ENCODE results near the gene HSFX2. TPM values are rescaled to one million over a fixed set of nuclear protein-coding genes. Genes with fewer than 3 reads are reported as not detected.
A peak's percentile ranks its signal among the peaks of the same experiment; 100 is the strongest.
"Not testable (repeated sequence)": the region's sequence is repeated elsewhere in the genome, so short reads cannot be mapped to it uniquely, and the experiment has no call there.

The HSFX2 gene
- total RNA-seq, 3 donors from 2014 or later = 0.36 to 1.1 TPM; not detected in 1

DNA sequence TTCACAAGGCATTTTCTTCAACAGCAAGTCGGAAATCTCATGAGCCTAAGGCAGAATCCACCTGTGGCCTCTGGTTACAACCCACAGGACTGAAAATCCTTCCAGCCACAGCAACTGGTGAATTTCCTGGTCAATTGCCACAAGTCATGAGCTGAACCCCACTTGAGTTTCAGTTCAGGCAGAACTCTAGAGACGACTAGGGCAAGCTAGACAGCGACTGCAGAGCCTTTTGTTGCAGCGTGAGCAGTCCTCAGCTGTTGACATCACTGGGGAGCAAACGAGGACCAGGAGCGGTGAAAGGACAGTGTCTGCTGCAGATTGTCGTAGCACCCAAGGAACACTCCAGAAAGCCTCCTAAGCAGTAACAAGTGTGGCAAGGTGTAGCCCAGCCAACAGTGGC, 829 bp upstream of the HSFX2 start:
- H3K9me3 ChIP-seq; DNase-seq; H3K36me3 ChIP-seq (ENCODE audit: low read depth); H3K4me3 ChIP-seq; intact Hi-C loops (cut with DNase I, micrococcal nuclease); H3K4me1 ChIP-seq (ENCODE audit: low read depth); ATAC-seq: not testable (repeated sequence)

DNA sequence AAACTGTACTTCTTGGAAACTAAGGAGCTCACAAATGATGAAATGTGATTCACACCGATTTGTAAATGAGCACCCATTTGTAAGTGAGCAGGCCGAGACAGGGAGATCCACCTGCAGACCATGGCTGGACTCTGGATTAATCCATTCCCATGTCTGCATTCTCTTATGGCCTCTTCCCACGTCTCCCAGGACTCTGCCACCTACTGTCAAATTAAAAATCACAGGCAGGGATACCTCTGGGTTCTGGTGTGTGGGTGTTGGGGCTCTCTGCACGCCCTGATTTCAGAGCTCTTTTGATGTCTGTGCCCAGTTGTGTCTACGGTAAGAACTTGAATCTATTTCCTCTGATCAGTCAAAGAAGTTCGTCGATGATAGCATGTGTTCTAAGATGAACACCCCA, 4.1 kb downstream of the HSFX2 start:
- H3K36me3 ChIP-seq (ENCODE audit: low read depth); DNase-seq; ATAC-seq; H3K9me3 ChIP-seq; H3K4me1 ChIP-seq (ENCODE audit: low read depth); H3K4me3 ChIP-seq; intact Hi-C loops (cut with DNase I, micrococcal nuclease): not testable (repeated sequence)

DNA sequence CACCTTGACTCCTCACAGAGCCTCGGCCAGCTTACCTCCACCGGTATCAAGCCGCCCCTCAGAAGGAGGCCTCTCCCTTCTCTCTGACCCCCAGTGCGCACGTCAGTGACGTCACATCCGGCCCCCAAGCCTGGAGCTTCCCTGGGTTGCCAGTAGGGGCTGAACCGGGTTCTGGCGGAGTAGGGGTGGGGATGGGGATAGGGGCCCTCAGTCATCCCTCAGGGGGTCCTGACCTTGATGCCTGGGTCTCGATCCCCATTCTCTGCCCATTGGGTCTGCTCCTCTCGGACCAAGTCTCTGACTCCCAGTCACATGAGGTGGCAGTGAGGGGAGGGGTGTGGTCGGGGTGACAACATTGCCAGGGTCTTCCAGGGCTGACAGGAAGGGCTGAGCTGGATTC, 7.8 kb downstream of the HSFX2 start, which contains the start of gene MAGEA9B:
Gene MAGEA9B (minus strand): TSS at position 101 of the 400 bp plus-strand sequence. CDS start 4,280 bp downstream, outside the sequence.
- ATAC-seq; H3K4me1 ChIP-seq (ENCODE audit: low read depth); H3K9me3 ChIP-seq; DNase-seq; H3K4me3 ChIP-seq; intact Hi-C loops (cut with DNase I, micrococcal nuclease); H3K36me3 ChIP-seq (ENCODE audit: low read depth): not testable (repeated sequence)

DNA sequence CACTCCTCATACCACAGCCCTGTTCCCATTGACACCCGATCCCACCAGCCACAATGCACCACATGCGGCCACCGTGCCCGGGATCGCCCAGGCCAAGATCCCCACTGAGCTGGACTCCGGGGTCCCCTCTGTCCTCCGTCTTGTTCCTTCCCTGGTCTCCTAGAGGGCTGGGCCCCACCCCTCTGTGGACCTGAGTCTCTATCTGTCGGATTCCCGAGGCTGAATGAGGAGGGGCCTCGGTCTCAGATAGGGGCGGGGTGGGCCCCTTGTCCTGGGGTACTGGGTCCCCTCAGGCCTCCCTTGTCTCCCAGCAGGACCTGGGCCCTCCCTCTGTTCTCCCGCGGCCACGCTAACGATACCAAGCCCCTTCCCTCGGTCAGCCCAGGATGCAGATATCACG, 9.5 kb downstream of the HSFX2 start:
- intact Hi-C loops (cut with DNase I, micrococcal nuclease); DNase-seq; H3K4me3 ChIP-seq; ATAC-seq; H3K9me3 ChIP-seq; H3K36me3 ChIP-seq (ENCODE audit: low read depth); H3K4me1 ChIP-seq (ENCODE audit: low read depth): not testable (repeated sequence)

DNA sequence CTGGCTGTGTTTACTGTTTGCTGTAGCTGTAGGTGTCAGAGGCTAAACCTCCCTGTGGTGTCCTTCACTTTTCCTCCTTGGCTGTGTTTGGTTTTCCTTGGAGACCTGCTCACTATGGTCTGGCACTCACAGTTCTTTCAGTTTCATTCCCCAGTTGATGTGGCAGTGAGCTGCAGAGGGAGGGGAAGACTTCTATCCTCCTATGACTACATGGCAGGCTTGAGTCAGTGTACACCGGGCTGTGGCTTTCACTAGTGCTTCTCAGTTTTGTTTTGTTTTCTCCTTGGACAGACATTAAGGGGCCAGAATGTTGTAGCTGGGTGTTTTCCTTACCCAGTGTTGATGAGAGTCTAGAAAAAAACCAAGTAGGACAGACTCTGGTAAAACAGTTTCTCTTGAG, 21.7 kb downstream of the HSFX2 start:
- intact Hi-C loops (cut with DNase I, micrococcal nuclease); H3K4me1 ChIP-seq (ENCODE audit: low read depth); H3K9me3 ChIP-seq; H3K36me3 ChIP-seq (ENCODE audit: low read depth); H3K4me3 ChIP-seq; DNase-seq: not testable (repeated sequence)
- ATAC-seq = peak; percentile 85

DNA sequence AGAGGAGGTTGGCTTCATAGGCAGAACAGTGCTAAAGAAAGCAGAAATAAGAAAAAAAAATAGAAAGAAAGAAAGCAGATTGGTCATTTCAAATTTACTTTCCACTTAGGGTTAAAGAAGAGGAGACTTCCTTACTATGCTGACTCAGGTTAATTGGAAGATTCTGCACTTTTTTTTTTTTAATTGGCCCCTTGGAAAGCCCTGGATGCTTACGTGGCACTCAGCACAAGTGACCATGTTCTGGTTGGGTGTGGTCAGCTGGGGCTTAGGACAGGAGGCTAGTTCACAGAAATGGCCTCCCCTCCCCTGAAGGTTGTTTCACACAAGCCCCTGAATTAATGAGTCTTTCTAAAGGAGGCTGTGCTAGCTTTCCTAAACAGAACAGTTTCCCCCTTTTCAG, 22.4 kb downstream of the HSFX2 start:
- peak; percentile 13 for ATAC-seq
- TF ChIP-seq, protein P1, sequence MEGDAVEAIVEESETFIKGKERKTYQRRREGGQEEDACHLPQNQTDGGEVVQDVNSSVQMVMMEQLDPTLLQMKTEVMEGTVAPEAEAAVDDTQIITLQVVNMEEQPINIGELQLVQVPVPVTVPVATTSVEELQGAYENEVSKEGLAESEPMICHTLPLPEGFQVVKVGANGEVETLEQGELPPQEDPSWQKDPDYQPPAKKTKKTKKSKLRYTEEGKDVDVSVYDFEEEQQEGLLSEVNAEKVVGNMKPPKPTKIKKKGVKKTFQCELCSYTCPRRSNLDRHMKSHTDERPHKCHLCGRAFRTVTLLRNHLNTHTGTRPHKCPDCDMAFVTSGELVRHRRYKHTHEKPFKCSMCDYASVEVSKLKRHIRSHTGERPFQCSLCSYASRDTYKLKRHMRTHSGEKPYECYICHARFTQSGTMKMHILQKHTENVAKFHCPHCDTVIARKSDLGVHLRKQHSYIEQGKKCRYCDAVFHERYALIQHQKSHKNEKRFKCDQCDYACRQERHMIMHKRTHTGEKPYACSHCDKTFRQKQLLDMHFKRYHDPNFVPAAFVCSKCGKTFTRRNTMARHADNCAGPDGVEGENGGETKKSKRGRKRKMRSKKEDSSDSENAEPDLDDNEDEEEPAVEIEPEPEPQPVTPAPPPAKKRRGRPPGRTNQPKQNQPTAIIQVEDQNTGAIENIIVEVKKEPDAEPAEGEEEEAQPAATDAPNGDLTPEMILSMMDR (IDR thresholded peaks at IDR 0.05) = no peak
- Histone ChIP-seq H3K9me3 (no peaks in the 10 kb centered on the region), H3K4me3 (no peak overlapping the region), H3K36me3 (ENCODE audit: low read depth) (no peaks in the 10 kb centered on the region), H3K4me1 (ENCODE audit: low read depth) (no peaks in the 10 kb centered on the region)
- intact Hi-C loops (cut with DNase I, micrococcal nuclease) = no loop called here
- no peak for DNase-seq

DNA sequence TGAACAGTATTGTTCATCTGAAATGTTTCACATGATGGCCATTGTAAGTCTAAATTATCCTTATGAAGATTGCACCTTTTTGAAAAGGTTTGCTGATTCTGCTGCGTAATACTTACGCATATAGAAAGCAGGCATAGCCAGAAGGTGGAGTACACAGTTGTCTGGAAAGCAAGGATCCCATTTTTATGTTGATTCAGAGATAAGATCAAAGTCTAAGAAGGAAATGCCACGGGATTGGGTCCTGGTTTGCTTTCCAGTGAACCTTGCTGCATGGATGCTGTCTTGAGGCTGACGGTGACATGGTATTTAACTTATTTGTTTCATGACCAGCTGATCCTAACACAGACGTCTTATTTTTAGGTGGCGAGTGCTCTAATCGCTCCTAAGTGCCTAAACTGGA, 23.3 kb downstream of the HSFX2 start:
- no peak overlapping the region for H3K4me3 ChIP-seq
- no peaks in the 10 kb centered on the region for H3K4me1 ChIP-seq (ENCODE audit: low read depth)
- H3K9me3 ChIP-seq = no peaks in the 10 kb centered on the region
- TF ChIP-seq, protein P1 (IDR thresholded peaks at IDR 0.05) = no peak
- intact Hi-C loops (cut with DNase I, micrococcal nuclease) = no loop called here
- peak; percentile 88 for ATAC-seq
- peak in 1 of 3 donors; percentile 37 for DNase-seq
- H3K36me3 ChIP-seq (ENCODE audit: low read depth) = no peaks in the 10 kb centered on the region

DNA sequence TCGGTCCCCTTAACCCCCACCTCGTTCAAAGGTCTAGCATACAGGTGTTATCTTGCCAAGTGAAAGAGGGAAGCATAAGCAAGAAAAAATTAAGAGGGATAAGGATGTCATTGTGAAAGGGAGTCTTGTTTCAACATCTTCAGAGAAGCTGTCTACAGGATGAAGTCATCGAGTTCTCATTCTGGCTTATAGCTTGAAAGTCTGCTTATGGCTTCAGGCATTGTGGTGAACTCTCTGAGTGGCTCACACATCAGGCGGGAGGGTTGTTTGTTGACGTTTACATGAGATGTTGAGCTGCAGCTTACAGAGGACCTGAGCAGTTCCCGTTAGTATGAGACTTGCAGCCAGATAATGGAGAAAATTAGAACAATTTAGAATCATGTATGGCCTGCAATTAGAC, 24.4 kb downstream of the HSFX2 start:
- no peak for ATAC-seq
- H3K4me3 ChIP-seq = no peak overlapping the region
- no peaks in the 10 kb centered on the region for H3K4me1 ChIP-seq (ENCODE audit: low read depth)
- intact Hi-C loops (cut with DNase I, micrococcal nuclease) = no loop called here
- no peaks in the 10 kb centered on the region for H3K9me3 ChIP-seq
- no peak for DNase-seq
- H3K36me3 ChIP-seq (ENCODE audit: low read depth) = no peaks in the 10 kb centered on the region
- TF ChIP-seq, protein P1 (IDR thresholded peaks at IDR 0.05) = no peak

Data from mucosa of descending colon (tissue), 3 donors.